IPS-20b (cell line): ENCODE data around the gene CPVL.

Experiments
- H3K27ac ChIP-seq: one replicate; pipeline ENCODE4 v1.5.1; 2013; ENCODE audit warnings: low read length
- H3K27me3 ChIP-seq: 2 replicates; pipeline ENCODE4 v1.6.1; 2013; ENCODE audit warnings: mild to moderate bottlenecking, low read length, inconsistent platforms; ENCODE audit not compliant: insufficient read depth
- H3K36me3 ChIP-seq: 2 replicates; pipeline ENCODE4 v1.6.1; 2013; ENCODE audit warnings: low read depth, mild to moderate bottlenecking, inconsistent platforms, low read length, moderate library complexity; ENCODE audit not compliant: insufficient read depth
- H3K4me1 ChIP-seq: 2 replicates; pipeline ENCODE4 v1.6.1; 2013; ENCODE audit warnings: mild to moderate bottlenecking, control low read depth, inconsistent platforms, low read length, moderate library complexity; ENCODE audit not compliant: insufficient read depth
- H3K4me3 ChIP-seq: 2 replicates; pipeline ENCODE4 v1.5.1; 2013; ENCODE audit warnings: mild to moderate bottlenecking, low read length, inconsistent platforms
- H3K9ac ChIP-seq: 2 replicates; pipeline ENCODE4 v1.6.1; 2013; ENCODE audit warnings: low read depth, mild to moderate bottlenecking, inconsistent platforms, low read length, moderate library complexity
- H3K9me3 ChIP-seq: 2 replicates; pipeline ENCODE4 v1.6.1; 2013; ENCODE audit warnings: mild to moderate bottlenecking, low read depth, low read length, inconsistent platforms; ENCODE audit not compliant: insufficient read depth

CPVL gene

DNA sequence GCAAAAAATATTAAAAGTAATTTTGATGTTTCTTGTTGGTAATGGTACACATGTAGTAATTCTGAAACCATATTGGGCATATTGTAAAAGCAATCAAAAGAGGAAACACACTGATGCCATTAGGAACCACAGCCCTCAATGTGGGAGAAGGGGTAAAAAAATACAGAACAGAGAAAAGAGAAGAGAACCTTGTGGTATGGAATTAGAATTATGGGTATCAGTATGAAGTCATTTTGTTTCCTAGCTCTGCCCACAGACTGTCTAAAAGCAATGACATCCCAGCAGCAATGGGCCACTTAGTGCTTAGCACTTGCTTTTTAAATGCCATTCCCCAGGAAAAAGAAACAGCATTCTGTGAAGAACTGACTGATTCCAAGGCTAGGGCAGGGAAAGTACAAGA lies 61.5 kb downstream of the CPVL start:
- H3K9me3 ChIP-seq = no peaks in the 10 kb centered on the region
- H3K36me3 ChIP-seq = no peaks in the 10 kb centered on the region
- H3K27me3 ChIP-seq = no peaks in the 10 kb centered on the region
- H3K4me1 ChIP-seq = peaks cover 2% of the 10 kb centered on the region; the same call in 1 of the 2 replicates
- H3K4me3 ChIP-seq = no peak overlapping the region
- H3K27ac ChIP-seq = no peak overlapping the region
- H3K9ac ChIP-seq = no peak overlapping the region

DNA sequence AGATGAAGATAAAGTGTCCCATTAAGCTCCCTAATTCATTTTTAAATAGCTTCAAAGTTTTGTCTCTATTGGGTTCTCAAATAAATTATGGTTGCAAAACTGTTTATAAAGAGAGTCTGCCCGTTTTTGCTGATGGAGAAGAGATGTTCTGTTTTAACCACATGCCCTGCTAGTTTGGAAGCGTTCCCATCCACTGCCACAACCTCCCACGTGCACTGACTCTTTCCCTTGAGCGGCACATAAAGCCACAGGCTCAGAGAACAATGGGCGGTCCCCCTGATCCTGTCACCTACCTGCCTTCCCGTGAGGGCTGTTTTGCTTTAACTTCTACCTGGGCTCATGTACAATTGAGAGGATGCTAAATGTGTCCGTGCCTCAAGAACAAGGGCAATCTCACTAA lies 65.5 kb downstream of the CPVL start:
- Histone ChIP-seq H3K9me3 (no peaks in the 10 kb centered on the region), H3K4me1 (no peaks in the 10 kb centered on the region), H3K9ac (no peak overlapping the region), H3K36me3 (no peaks in the 10 kb centered on the region), H3K27me3 (no peaks in the 10 kb centered on the region), H3K4me3 (no peak overlapping the region), H3K27ac (no peak overlapping the region)

DNA sequence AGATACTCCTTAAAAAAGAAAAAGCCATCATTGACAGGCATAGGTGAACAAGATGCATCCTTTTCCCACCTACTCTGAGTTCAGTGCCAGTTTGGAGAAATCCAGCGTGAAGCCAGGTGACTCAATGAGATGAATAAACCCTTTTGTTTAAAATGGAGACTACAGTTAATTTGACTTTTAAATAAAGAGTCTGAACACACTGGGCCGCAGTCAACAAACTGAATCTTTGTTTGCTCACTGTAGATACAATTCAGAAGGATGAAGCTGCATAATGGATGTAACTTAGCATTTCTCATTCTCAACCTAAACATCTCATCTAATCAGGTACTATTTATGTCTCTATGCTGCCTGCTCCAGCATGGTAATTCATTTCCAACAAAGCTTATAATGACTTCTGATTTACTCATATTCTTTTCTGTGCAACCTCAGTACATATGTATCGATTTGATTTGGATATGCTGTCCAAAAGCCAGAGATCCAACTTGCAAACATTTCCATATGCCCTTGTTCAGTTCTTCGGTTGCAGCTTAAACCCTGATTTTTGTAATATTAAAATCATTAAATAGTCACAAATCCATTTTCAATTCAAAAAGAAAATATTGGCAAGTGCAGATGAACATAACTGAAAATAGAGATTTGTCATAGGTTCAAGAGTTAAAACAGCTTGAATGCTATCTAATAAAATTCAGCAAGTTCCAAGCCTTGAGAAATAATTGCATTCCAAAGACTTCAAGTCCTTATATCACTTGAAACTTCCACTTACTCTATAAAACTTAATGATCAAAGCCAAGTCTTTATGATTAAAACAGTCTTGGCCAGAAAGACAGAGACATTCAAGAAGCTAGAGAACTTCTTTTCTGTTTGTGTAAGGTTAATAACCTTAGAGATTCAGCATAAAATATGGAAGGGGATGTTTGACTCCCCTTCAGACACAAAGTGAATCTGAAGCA lies 67.8 kb downstream of the CPVL start:
- no peak overlapping the region for H3K9ac ChIP-seq
- H3K27me3 ChIP-seq = no peaks in the 10 kb centered on the region
- no peak overlapping the region for H3K4me3 ChIP-seq
- no peaks in the 10 kb centered on the region for H3K36me3 ChIP-seq
- H3K9me3 ChIP-seq = no peaks in the 10 kb centered on the region
- no peaks in the 10 kb centered on the region for H3K4me1 ChIP-seq
- no peak overlapping the region for H3K27ac ChIP-seq

DNA sequence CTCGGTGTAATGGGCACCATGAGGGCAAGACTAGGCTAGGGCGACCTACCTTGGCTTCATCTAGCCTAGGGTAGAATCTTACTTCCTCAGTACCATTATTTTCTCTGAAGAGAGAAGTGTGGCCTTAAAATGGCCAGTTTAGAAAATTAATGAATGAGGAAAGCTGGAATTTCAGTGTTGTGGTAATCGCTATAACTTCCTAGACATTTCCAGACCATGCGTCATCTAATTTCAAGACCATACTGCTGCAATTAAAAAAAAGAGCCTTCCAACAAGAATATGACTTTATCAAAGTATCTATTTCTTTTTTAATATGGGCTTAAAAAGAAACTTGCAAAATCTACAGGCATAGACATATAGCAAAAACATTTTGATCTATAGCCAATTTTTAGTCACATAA lies 68.5 kb downstream of the CPVL start:
- no peaks in the 10 kb centered on the region for H3K27me3 ChIP-seq
- no peak overlapping the region for H3K27ac ChIP-seq
- H3K36me3 ChIP-seq = no peaks in the 10 kb centered on the region
- no peaks in the 10 kb centered on the region for H3K4me1 ChIP-seq
- H3K4me3 ChIP-seq = no peak overlapping the region
- H3K9ac ChIP-seq = no peak overlapping the region
- no peaks in the 10 kb centered on the region for H3K9me3 ChIP-seq

DNA sequence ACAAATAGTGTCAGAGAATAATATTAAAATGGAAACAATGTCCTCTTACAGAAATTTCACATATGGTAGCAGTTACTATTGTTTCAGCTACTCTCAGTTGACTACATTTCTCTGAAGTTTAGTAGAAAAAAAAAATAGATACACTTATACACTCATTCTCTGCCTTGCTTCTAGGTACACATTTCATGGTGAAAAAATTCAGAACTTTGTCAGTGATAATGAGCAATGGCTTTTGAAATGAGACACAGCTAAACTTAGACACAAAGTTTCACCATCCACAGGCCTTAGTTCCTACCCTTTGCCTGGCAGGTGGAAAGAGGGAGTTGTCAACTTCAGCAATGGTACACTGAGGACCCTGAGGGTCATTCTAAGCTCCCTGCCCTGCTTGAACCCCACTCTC lies 69.2 kb downstream of the CPVL start:
- Histone ChIP-seq H3K36me3 (no peaks in the 10 kb centered on the region), H3K27ac (no peak overlapping the region), H3K9ac (no peak overlapping the region), H3K4me3 (no peak overlapping the region), H3K4me1 (no peaks in the 10 kb centered on the region), H3K9me3 (no peaks in the 10 kb centered on the region), H3K27me3 (no peaks in the 10 kb centered on the region)

DNA sequence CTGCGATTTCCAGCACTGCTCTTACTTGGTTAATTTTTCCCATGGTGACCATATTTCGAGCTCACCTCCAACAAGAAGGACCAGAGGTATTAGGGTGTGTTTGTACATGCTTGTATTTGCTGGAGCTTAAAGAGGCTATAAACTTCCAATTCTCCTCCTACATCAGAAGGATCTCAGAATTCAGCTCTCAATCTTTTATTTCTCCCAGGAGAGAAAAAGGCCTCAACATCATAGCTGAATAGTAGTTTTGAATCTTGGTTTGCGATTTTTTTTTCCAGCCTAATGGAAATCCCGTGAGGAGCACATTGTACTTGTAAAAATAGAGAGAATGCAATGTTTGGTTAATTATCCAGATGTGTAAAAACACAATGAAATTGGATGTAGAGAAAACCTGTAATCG lies 69.7 kb downstream of the CPVL start:
- no peak overlapping the region for H3K4me3 ChIP-seq
- no peaks in the 10 kb centered on the region for H3K9me3 ChIP-seq
- H3K36me3 ChIP-seq = no peaks in the 10 kb centered on the region
- no peaks in the 10 kb centered on the region for H3K27me3 ChIP-seq
- no peaks in the 10 kb centered on the region for H3K4me1 ChIP-seq
- no peak overlapping the region for H3K9ac ChIP-seq
- no peak overlapping the region for H3K27ac ChIP-seq

DNA sequence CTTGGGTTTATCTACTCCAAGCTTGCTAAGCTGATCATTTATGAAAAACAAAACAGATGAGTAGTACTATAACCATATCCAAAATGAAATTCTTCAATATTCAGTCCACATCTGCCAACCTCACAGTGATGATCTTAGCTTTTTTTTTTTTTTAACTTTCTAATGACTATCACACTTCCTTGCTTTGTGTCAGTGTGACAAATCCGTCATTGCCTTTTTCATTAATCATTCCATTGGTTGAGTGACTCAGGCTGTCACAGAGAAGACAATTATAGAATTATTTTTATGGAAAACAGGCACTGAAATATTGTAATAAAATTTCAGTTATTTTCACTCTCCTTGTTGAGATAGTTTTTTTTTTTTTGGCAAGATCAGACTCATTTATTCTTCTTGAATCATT lies 70.7 kb downstream of the CPVL start:
- no peak overlapping the region for H3K4me3 ChIP-seq
- no peaks in the 10 kb centered on the region for H3K27me3 ChIP-seq
- H3K27ac ChIP-seq = no peak overlapping the region
- no peaks in the 10 kb centered on the region for H3K9me3 ChIP-seq
- H3K9ac ChIP-seq = no peak overlapping the region
- H3K36me3 ChIP-seq = no peaks in the 10 kb centered on the region
- no peaks in the 10 kb centered on the region for H3K4me1 ChIP-seq

DNA sequence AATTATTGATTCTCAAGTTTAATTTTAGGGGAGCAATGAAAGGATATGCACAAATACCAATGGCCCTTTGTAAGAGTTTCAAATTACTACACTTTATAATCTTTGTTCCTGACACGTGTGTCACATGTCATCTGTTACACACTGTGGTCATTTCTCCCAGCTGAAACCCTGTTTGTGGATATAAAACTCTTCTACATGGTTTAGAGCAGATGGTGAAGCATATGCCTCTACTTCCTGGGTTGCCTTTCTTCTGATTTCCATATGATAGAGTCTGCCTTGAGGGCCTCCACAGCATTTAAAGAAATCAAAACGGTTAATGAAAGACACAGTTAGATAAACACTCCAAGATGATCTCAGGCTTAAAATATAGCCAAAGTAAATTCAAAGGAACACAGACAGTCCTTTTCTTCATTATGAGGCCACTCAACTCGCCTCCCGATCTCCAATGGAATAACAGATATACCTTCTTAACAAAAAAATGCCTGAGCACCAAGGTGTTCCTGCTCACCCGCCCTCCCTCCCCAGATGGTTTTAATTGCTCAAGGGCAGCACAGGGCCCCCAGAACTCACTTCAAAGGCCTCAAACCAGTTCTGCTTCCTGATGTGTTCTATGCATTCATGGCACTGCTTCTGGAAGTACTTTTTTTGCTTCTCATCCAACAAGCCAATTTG lies 75.0 kb downstream of the CPVL start:
- Histone ChIP-seq H3K4me3 (no peak overlapping the region), H3K27me3 (no peaks in the 10 kb centered on the region), H3K36me3 (no peaks in the 10 kb centered on the region), H3K4me1 (no peaks in the 10 kb centered on the region), H3K27ac (no peak overlapping the region), H3K9me3 (no peaks in the 10 kb centered on the region), H3K9ac (no peak overlapping the region)

DNA sequence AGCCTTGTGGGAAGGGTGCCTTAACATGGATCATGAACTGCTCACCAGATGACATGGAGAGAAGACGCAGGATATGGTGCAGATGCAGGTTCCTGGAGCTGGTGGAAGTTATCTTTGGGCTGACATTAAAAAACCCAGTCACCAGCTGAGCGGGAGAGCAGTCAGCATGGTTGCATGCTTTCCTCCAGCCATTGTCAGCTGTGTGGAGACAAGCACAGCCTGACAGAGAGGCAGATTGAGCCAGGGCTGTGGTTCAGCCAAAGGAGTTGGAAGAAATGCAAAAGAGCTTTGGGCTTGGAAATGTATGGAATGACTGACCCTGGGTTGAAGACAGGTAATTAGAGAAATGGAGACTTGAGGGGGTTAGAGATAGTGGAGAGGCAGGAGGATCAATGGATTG lies 79.7 kb downstream of the CPVL start:
- Histone ChIP-seq H3K4me3 (no peak overlapping the region), H3K9ac (no peak overlapping the region)

DNA sequence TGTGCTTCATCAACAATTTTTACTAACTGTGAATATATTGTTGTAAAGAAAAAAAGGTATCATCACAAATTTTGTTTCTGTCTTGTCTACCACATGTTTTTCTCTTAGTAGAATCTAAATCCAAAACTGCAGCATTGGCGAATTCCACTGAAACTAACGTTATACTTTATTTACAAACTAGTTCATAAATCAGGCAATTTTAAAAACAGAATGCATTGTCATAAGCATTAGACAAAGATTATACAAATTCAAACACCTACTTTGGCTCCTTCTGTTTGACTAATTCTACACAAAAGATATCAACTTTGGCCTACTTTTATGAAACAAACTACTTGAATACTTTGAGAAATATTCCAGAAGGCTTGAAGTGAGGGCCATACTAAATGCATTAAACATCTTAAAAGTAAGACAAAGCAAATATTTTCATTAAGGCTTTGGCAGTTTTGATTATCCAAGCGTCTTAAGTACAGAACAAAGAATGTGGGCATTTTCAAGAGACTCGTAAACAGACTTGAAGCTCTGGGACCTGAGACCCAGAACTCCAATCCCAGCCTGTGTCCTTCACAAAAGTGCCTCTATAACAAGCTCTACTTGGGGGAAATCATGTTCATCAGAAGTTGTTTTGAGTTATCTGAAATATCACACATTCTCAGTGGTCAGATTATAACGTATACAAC lies 81.0 kb downstream of the CPVL start:
- no peaks in the 10 kb centered on the region for H3K9me3 ChIP-seq
- no peak overlapping the region for H3K9ac ChIP-seq
- no peak overlapping the region for H3K27ac ChIP-seq
- no peaks in the 10 kb centered on the region for H3K36me3 ChIP-seq
- H3K4me3 ChIP-seq = no peak overlapping the region
- no peaks in the 10 kb centered on the region for H3K4me1 ChIP-seq
- H3K27me3 ChIP-seq = no peaks in the 10 kb centered on the region

More for the DNA sequence above, 79.7 kb downstream of the CPVL start:
- H3K27me3 ChIP-seq = no peaks in the 10 kb centered on the region
- no peaks in the 10 kb centered on the region for H3K9me3 ChIP-seq
- H3K36me3 ChIP-seq = no peaks in the 10 kb centered on the region
- H3K4me1 ChIP-seq = no peaks in the 10 kb centered on the region
- no peak overlapping the region for H3K27ac ChIP-seq

DNA sequence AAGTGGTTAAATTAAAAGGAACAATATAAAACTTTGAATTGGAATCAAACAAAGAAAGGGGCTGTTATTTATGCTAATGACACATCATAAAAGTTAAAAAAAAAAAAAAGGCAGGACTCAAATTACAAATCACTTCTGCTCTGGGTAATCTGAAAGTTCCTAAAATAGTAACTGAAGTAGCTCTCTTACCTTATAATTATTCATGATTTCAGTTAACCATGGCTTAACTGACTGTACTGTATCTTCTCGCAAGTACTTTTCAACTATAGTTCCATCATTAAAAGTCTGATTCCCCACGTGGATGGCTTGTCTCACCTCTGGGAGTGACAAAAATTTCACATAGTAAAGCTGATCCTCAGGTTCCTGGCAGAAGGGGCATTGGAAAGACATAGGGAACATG lies 82.5 kb downstream of the CPVL start:
- H3K9ac ChIP-seq = no peak overlapping the region
- no peak overlapping the region for H3K4me3 ChIP-seq
- no peaks in the 10 kb centered on the region for H3K36me3 ChIP-seq
- H3K27me3 ChIP-seq = no peaks in the 10 kb centered on the region
- H3K4me1 ChIP-seq = no peaks in the 10 kb centered on the region
- H3K9me3 ChIP-seq = no peaks in the 10 kb centered on the region
- no peak overlapping the region for H3K27ac ChIP-seq
